ENCODE data around the gene MARVELD2.
"Not testable (repeated sequence)": the region's sequence is repeated elsewhere in the genome, so short reads cannot be mapped to it uniquely, and the experiment has no call there.

- TF ChIP-seq YY1 (IDR thresholded peaks at IDR 0.05; ENCODE audit: insufficient read depth, insufficient read length); ZNF274 (IDR thresholded peaks at IDR 0.05; ENCODE audit: low read depth, low read length): not testable (repeated sequence)
Measured at GRCh38 chr5:69450527-69450926, 35.6 kb downstream of the MARVELD2 start.

All from NT2/D1 (cell line).